ENCODE results near the gene P2RX7. TPM values are rescaled to one million over a fixed set of nuclear protein-coding genes. Genes with fewer than 3 reads are reported as not detected.

The P2RX7 gene
- total RNA-seq, 1 experiment from 2014 or later, result 0.55 TPM

- ChIA-PET POLR2A (no interaction called here), CTCF (interaction anchor here (1.1 kb wide), 2 partner anchors 11 to 200 kb away, joined by 3 read pairs; no protein-coding TSS in a partner anchor)
- no peaks in the 10 kb centered on the region for H3K9me3 Mint-ChIP-seq
- ATAC-seq (no peak), DNase-seq (ENCODE audit: low spot score) (no peak)
- peak overlapping the region; percentile 60; the same call in 1 of the 2 replicates for H3K27ac Mint-ChIP-seq
- no peaks in the 10 kb centered on the region for H3K27me3 Mint-ChIP-seq (ENCODE audit: low read depth)
- 0 out of 2 replicates have a peak, but pooled peaks cover 2% of the 10 kb centered on the region for H3K36me3 Mint-ChIP-seq
- peaks cover 2% of the 10 kb centered on the region; the same call in 1 of the 2 replicates for H3K4me1 Mint-ChIP-seq
- H3K4me3 Mint-ChIP-seq, result no peak overlapping the region
- no peak for TF ChIP-seq ZSCAN18 (CRISPR knock-in tag; IDR thresholded peaks at IDR 0.05)
- no peak for TF ChIP-seq FOXJ3 (CRISPR knock-in tag; IDR thresholded peaks at IDR 0.05; ENCODE audit: borderline replicate concordance)
- TF ChIP-seq CREM (CRISPR knock-in tag; IDR thresholded peaks at IDR 0.05), result no peak
- no peak for TF ChIP-seq TEAD1 (CRISPR knock-in tag; IDR thresholded peaks at IDR 0.05)
- TF ChIP-seq AFF4 (CRISPR knock-in tag; IDR thresholded peaks at IDR 0.05; ENCODE audit: borderline replicate concordance), result no peak
- no peak for TF ChIP-seq AR (CRISPR knock-in tag; IDR thresholded peaks at IDR 0.05)
- TF ChIP-seq TP53 (CRISPR knock-in tag; IDR thresholded peaks at IDR 0.05), result no peak
- no peak for TF ChIP-seq ATF1 (CRISPR knock-in tag; IDR thresholded peaks at IDR 0.05)
- TF ChIP-seq RORB (CRISPR knock-in tag; IDR thresholded peaks at IDR 0.05), result no peak
- TF ChIP-seq CREB1 (CRISPR knock-in tag; IDR thresholded peaks at IDR 0.05), result no peak
- no peak for TF ChIP-seq NFATC4 (CRISPR knock-in tag; IDR thresholded peaks at IDR 0.05)
Measured at GRCh38 chr12:121227294-121227693, 94.6 kb downstream of the P2RX7 start.

GRCh38 chr12:121228919-121229665 is 96.4 kb downstream of the P2RX7 start:
- ATAC-seq (no peak), DNase-seq (ENCODE audit: low spot score) (no peak)
- CTCF ChIA-PET, result interaction anchor here (0.5 to 1.2 kb wide), 3 partner anchors 10 to 1027 kb away, joined by 3 to 4 read pairs (median 3); no protein-coding TSS in a partner anchor
- Mint-ChIP-seq H3K9me3 (no peaks in the 10 kb centered on the region), H3K4me3 (no peak overlapping the region), H3K36me3 (0 out of 2 replicates have a peak, but pooled peaks cover 2% of the 10 kb centered on the region), H3K4me1 (peaks cover 2% of the 10 kb centered on the region; the same call in 1 of the 2 replicates), H3K27ac (no peak overlapping the region), H3K27me3 (ENCODE audit: low read depth) (no peaks in the 10 kb centered on the region)
- TF ChIP-seq TCF7 (CRISPR knock-in tag; IDR thresholded peaks at IDR 0.05; ENCODE audit: low read depth) (no peak), PREB (CRISPR knock-in tag; IDR thresholded peaks at IDR 0.05; ENCODE audit: borderline replicate concordance) (no peak), NFYB (CRISPR knock-in tag; conservative IDR thresholded peaks at IDR 0.05; ENCODE audit: low read depth) (no peak), MXD4 (CRISPR knock-in tag; IDR thresholded peaks at IDR 0.05; ENCODE audit: borderline replicate concordance) (no peak)
- POLR2A ChIA-PET, result no interaction called here
